H1 (cell line): ENCODE data around the gene SYT2. TPM values are rescaled to one million over a fixed set of nuclear protein-coding genes. Genes with fewer than 3 reads are reported as not detected.

Experiments used
- CHD7 ChIP-seq: fragments of 300-600 bp; sonication (generic); IDR thresholded peaks from 2 replicates; pipeline ENCODE4 v1.7.1; 2012; ENCODE audit warnings: low read length, moderate library complexity, mild to moderate bottlenecking, inconsistent platforms; ENCODE audit not compliant: insufficient replicate concordance
- EZH2 ChIP-seq: fragments of 200-600 bp; sonication (generic); IDR thresholded peaks from 2 replicates; pipeline ENCODE4 v1.7.1; 2012; ENCODE audit warnings: low read depth, mild to moderate bottlenecking, moderate library complexity, low read length, inconsistent platforms; ENCODE audit not compliant: severe bottlenecking
- KDM4A ChIP-seq: IDR thresholded peaks from one replicate; pipeline ENCODE4 v1.7.1; 2012; ENCODE audit warnings: low read depth, mild to moderate bottlenecking, moderate library complexity, low read length, inconsistent platforms; ENCODE audit not compliant: severe bottlenecking
- KDM5A ChIP-seq: fragments of 200-600 bp; IDR thresholded peaks from 2 replicates; pipeline ENCODE4 v1.7.1; 2012; ENCODE audit warnings: mild to moderate bottlenecking, low read length, inconsistent platforms, mixed read lengths
- SAP30 ChIP-seq: fragments of 300-600 bp; sonication (generic); IDR thresholded peaks from 2 replicates; pipeline ENCODE4 v1.7.1; 2012; ENCODE audit warnings: low read length, moderate library complexity, mild to moderate bottlenecking, inconsistent platforms; ENCODE audit not compliant: insufficient read depth, insufficient replicate concordance
- SP1 ChIP-seq: IDR thresholded peaks from 2 replicates; pipeline ENCODE4 v1.6.1; 2011; ENCODE audit warnings: low read depth, low read length
- polyA plus RNA-seq, 7 experiments: library from polyadenylated mRNA; depleted of rRNA in 3 of 7; stranded (reverse) in 5 of 7; unstranded in 2 of 7; fragments of >200 nt in 5 of 7; fragments of 200-250 nt in 2 of 7; gene quantifications; 1 replicate in 5 of 7; 2 replicates in 1 of 7; 4 replicates in 1 of 7; pipeline versions ENCODE4 v1.2.1 to v1.2.3, GENCODE V29; 2011 to 2013; ENCODE audit warnings: missing spikeins in 2 of 7, mixed read lengths in 2 of 7
- total RNA-seq: library from RNA; stranded (reverse); fragmentation: NEBNext Ultra II Directional; extraction: Animal tissue kit (Norgen Biotek cat#: 25700); gene quantifications from 2 replicates; pipeline ENCODE4 v1.2.1, GENCODE V29; 2021

SYT2 gene
- total and polyA plus RNA-seq, 2 of the 8 experiments (the other 6 are each of a cell fraction or from before 2014, with no cell fraction given) = 2.8 to 11.0 TPM

GRCh38 chr1:202733251-202733650, 23.0 kb upstream of the SYT2 start (continued):
- TF ChIP-seq EZH2 (no peak), KDM4A (no peak), CHD7 (no peak), SP1 (no peak), SAP30 (no peak), KDM5A (no peak)
